Breast epithelium (tissue), 4 donors: ENCODE results near the gene AGAP9. TPM values are rescaled to one million over a fixed set of nuclear protein-coding genes. Genes with fewer than 3 reads are reported as not detected.
"Not testable (repeated sequence)": the region's sequence is repeated elsewhere in the genome, so short reads cannot be mapped to it uniquely, and the experiment has no call there.

Experiments used
- DNase-seq, 2 donors: peaks; one replicate each; pipeline ENCODE4 v3.0.0-alpha.2; 2019; ENCODE audit warnings: low spot score in 2 of 2
- H3K27ac ChIP-seq, 2 donors: fragments of 200-600 bp; sonication (generic) in 1 of 2; one replicate each; pipeline ENCODE4 v1.5.1; 2016 to 2019; ENCODE audit warnings: mild to moderate bottlenecking in 1 of 2
- H3K27me3 ChIP-seq, 2 donors: fragments of 200-600 bp; sonication (generic) in 1 of 2; one replicate each; pipeline versions ENCODE4 v1.5.1 to v1.6.0; 2017 to 2019; ENCODE audit warnings: control low read depth in 1 of 2, mild to moderate bottlenecking in 1 of 2
- H3K36me3 ChIP-seq: fragments of 200-600 bp; one replicate; pipeline ENCODE4 v1.5.1; 2019
- H3K4me1 ChIP-seq, 2 donors: fragments of 200-600 bp; sonication (generic); one replicate each; pipeline ENCODE4 v1.5.1; 2016 to 2019; ENCODE audit warnings: control low read depth in 1 of 2
- H3K4me3 ChIP-seq, 3 donors: fragments of 200-600 bp; sonication (generic); 1 replicate in 2 of 3; 2 replicates in 1 of 3; pipeline ENCODE4 v1.5.1; 2016 to 2019; ENCODE audit warnings: mild to moderate bottlenecking in 3 of 3, moderate library complexity in 2 of 3
- H3K9me3 ChIP-seq, 2 donors: fragments of 200-600 bp; sonication (generic) in 1 of 2; one replicate each; pipeline ENCODE4 v1.5.1; 2016 to 2019; ENCODE audit warnings: control low read depth in 1 of 2
- POLR2A ChIP-seq: fragments of 450-650 bp; IDR thresholded peaks from one replicate; pipeline ENCODE4 v1.6.1; 2016; ENCODE audit warnings: antibody characterized with exemption, mild to moderate bottlenecking, moderate library complexity
- POLR2AphosphoS5 ChIP-seq, 3 donors: sonication (generic); formaldehyde crosslinking; IDR thresholded peaks; one replicate each; pipeline ENCODE4 v1.6.1; 2017; ENCODE audit warnings: antibody characterized with exemption in 3 of 3
- intact Hi-C: fragments of 100-400 bp; cut with DNase I; formaldehyde crosslinking; loops from one replicate; pipeline ENCODE4 v1.15.1; 2023; ENCODE audit warnings: low total_unique reads
- total RNA-seq, 3 donors: library from RNA; depleted of rRNA; stranded (reverse); fragments of >200 nt; gene quantifications; one replicate each; pipeline ENCODE4 v1.1.0, GENCODE V29; 2016
- TF ChIP-seq, protein P1 (sequence below), 3 donors: fragments of 450-650 bp; IDR thresholded peaks; one replicate each; pipeline ENCODE4 v1.5.1; 2016 to 2017; ENCODE audit warnings: antibody characterized with exemption in 3 of 3, mild to moderate bottlenecking in 3 of 3, moderate library complexity in 3 of 3

The AGAP9 gene
- total RNA-seq, 3 donors from 2014 or later, result 5.8 to 21.0 (median 6.0) TPM

DNA sequence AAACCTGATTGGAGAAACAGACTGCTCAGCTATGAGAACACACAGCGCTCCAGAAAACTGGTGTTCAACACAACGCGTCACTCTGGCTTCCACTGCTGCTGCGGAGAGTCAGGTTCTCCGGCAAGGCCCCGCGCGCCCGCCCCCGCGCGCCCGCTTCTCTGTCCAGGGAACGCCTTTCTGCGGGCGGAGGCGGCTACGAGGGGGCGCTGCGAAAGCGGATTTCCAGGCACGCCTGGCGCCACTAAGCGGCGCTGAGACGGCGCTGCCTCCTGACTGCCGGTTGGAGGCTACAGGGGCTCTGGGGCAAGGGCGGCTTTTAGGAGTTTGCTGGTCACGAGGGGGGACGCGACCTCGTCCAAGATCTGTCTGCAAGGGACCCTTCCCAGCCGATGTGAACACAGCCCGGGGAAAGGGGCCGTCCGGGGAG is 62.2 kb downstream of the AGAP9 start:
- H3K9me3 ChIP-seq, H3K36me3 ChIP-seq, intact Hi-C loops, H3K27ac ChIP-seq, H3K27me3 ChIP-seq, H3K4me1 ChIP-seq: not testable (repeated sequence)
- peak in 1 of 2 donors; percentile 28 for DNase-seq
- H3K4me3 ChIP-seq, result peak overlapping the region in 2 of 3 donors; percentile 26 to 56

DNA sequence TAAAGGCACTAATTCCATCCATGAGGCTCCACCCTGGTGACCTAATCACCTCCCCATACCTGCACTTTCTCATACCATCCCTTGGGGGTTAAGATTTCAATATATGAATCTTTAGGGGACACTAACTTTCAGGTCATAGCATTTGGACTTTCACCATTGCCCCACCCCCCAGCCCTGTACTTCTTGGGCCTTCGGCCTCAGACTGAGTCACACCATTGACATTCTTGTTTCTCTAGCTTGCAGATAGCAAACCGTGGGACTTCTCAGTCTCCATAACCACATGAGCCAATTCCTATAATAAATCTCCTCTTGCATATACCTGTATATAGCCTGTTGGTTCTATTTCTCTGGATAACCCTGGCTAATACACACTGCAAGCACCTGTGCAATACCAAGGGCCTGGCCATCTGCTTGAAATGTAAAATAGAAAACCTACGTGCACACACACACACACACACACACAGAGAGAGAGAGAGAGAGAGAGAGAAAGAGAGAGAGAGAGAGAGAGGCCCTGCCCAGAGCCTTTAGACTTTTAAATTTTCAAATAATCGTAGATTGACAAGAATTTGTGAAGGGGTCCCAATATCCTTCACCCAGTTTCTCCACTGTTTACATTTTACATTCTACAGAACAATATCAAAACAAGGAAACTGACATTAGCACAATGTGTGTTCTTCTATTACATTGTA is 64.8 kb downstream of the AGAP9 start:
- no peaks in the 10 kb centered on the region for H3K9me3 ChIP-seq
- no peaks in the 10 kb centered on the region for H3K27me3 ChIP-seq
- H3K4me1 ChIP-seq, result no peaks in the 10 kb centered on the region
- DNase-seq, result peak in 1 of 2 donors; percentile 1
- H3K27ac ChIP-seq, result no peak overlapping the region
- TF ChIP-seq, protein P1, sequence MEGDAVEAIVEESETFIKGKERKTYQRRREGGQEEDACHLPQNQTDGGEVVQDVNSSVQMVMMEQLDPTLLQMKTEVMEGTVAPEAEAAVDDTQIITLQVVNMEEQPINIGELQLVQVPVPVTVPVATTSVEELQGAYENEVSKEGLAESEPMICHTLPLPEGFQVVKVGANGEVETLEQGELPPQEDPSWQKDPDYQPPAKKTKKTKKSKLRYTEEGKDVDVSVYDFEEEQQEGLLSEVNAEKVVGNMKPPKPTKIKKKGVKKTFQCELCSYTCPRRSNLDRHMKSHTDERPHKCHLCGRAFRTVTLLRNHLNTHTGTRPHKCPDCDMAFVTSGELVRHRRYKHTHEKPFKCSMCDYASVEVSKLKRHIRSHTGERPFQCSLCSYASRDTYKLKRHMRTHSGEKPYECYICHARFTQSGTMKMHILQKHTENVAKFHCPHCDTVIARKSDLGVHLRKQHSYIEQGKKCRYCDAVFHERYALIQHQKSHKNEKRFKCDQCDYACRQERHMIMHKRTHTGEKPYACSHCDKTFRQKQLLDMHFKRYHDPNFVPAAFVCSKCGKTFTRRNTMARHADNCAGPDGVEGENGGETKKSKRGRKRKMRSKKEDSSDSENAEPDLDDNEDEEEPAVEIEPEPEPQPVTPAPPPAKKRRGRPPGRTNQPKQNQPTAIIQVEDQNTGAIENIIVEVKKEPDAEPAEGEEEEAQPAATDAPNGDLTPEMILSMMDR (IDR thresholded peaks at IDR 0.05), result no peak
- TF ChIP-seq POLR2A (no peak), POLR2AphosphoS5 (IDR thresholded peaks at IDR 0.05) (no peak)
- intact Hi-C loops, result no loop called here
- no peak overlapping the region for H3K4me3 ChIP-seq
- H3K36me3 ChIP-seq, result no peaks in the 10 kb centered on the region

DNA sequence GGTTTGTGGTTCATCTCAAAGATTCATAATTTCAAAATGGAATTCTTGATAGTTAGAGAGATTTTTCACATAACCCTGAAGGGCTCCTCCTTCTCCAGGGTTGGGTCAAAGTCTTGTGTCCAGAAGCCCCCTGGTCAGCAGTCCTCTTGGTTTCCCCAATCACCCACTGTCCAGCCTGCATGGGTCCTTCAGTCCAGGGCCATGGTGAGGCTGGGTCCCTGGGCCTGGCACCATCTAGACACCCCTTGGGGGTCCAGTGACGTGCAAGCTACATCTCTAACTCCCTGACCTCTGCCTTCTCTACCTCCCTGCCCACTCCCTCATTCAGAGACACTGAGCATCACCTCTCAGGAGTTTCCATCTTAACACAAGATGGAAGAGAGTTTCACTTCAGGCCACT is 65.6 kb downstream of the AGAP9 start:
- intact Hi-C loops, result no loop called here
- peak in 1 of 2 donors; percentile 4 for DNase-seq
- TF ChIP-seq POLR2A (no peak), POLR2AphosphoS5 (IDR thresholded peaks at IDR 0.05) (no peak)
- TF ChIP-seq, protein P1 (IDR thresholded peaks at IDR 0.05), result no peak
- no peak overlapping the region for H3K27ac ChIP-seq
- H3K4me1 ChIP-seq, result no peaks in the 10 kb centered on the region
- H3K9me3 ChIP-seq, result no peaks in the 10 kb centered on the region
- H3K36me3 ChIP-seq, result no peaks in the 10 kb centered on the region
- H3K27me3 ChIP-seq, result no peaks in the 10 kb centered on the region
- no peak overlapping the region for H3K4me3 ChIP-seq

DNA sequence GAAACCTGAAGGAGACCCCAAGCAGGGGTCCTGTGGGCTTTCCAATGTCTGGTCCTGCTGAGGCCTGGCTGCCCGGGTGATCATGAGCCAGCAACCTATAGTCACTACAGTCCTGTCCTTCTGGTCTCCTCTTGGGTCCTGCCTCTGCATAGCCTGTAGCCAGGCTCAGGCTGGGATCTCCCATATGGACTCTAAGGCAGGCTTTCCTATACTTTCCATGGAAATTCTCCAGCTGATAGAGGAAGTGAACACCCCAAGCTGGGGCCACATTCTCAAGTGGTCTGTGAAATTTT is 66.0 kb downstream of the AGAP9 start:
- Histone ChIP-seq H3K9me3 (no peaks in the 10 kb centered on the region), H3K4me3 (no peak overlapping the region), H3K4me1 (no peaks in the 10 kb centered on the region), H3K36me3 (no peaks in the 10 kb centered on the region), H3K27me3 (no peaks in the 10 kb centered on the region), H3K27ac (no peak overlapping the region)
- no peak for DNase-seq
- TF ChIP-seq, protein P1 (IDR thresholded peaks at IDR 0.05), result no peak
- TF ChIP-seq POLR2AphosphoS5 (IDR thresholded peaks at IDR 0.05) (no peak), POLR2A (no peak)
- intact Hi-C loops, result no loop called here

DNA sequence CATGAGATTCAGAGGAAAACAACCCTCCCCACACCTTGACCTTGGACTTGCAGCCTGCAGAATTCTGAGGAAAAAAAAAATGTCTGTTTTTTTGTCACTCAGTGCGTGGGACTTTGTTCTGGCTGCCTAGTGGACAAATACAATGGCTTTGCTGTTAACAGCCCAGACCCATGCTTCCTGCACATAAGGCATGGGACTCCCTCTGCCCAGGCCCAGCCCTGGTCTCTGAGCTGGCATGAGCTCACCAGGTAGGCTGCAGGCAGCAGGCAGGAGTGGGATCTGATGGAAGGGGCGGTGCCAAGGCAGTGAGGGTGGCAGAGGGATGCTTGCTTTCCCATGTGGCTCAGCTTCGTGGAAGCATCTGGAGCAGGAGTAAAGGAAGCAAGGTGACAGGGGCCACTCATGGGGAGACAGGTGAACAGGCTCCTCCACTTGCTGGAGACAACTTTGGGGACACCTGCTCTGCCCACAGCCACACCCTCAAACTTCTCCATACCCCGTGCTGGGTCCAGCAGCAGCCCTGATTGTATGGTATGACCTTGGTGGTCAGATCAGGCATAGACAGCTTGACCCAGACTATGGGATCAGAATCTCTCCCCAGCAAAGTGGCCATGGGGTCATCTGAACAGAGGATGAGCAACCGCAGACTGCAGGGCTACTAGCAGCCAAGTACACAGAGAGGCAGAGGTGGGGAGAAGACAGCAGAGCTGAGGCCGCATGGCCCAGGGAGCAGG is 66.5 kb downstream of the AGAP9 start:
- no peaks in the 10 kb centered on the region for H3K4me1 ChIP-seq
- no peak overlapping the region for H3K4me3 ChIP-seq
- no peak overlapping the region for H3K27ac ChIP-seq
- peak in 1 of 2 donors; percentile 19 for DNase-seq
- TF ChIP-seq, protein P1 (IDR thresholded peaks at IDR 0.05), result no peak
- TF ChIP-seq POLR2A (no peak), POLR2AphosphoS5 (IDR thresholded peaks at IDR 0.05) (no peak)
- no peaks in the 10 kb centered on the region for H3K9me3 ChIP-seq
- H3K36me3 ChIP-seq, result no peaks in the 10 kb centered on the region
- intact Hi-C loops, result no loop called here
- H3K27me3 ChIP-seq, result no peaks in the 10 kb centered on the region
